NCI-H446 (cell line): ENCODE data around the gene KLHL33.
"Not testable (repeated sequence)": the region's sequence is repeated elsewhere in the genome, so short reads cannot be mapped to it uniquely, and the experiment has no call there.

ENCODE experiments used
- DNase-seq, 2 experiments: peaks; one replicate each; lab custom pipeline; 2025; lab: John Stamatoyannopoulos, UW

Gene KLHL33

GRCh38 chr14:20452831-20453230, 16.9 kb upstream of the KLHL33 start:
- DNase-seq, result not testable (repeated sequence)

DNA sequence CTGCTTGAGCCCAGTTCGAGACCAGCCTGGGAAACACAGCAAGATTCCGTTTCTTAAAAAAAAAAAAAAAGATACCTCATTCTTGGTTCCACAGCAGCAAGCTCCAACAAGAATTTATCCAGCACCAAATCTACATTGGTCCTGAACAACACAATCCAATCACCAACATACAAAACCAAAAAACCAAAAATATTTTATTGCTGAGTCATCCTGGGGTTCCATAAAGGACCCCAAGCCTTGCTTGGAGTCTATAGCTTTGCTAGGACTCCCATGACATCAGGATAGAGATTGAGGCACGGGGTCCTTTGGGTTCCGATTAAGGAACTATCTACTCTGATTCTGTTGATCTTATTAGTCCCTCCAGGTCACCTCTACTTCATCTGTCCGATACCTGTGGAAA, 10.9 kb upstream of the KLHL33 start:
- DNase-seq, result no peak

GRCh38 chr14:20443650-20444049, 7.7 kb upstream of the KLHL33 start:
- DNase-seq, result not testable (repeated sequence)

- no peak for DNase-seq
These were observed 5.5 kb upstream of the KLHL33 start for GRCh38 chr14:20441461-20441860.

DNA sequence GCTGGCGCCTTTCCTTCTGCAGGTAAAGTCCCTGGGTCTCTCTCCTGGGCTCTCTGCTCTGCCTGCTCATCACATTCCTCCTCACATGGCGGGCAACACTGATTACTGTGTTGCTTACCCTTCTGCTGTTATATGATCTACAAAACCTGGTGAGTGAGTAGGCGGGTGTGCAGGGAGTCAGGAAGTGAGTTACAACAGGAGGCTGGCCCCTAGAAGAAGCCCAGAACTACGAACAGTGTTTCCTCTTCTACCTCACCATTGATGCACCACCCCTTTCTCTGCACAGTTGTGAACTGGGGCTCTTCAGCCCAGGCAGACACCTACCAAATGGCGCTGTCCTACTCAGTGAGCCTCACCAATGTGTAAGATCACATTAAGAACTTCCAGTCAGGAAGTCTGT, 4.9 kb upstream of the KLHL33 start:
- no peak for DNase-seq

DNA sequence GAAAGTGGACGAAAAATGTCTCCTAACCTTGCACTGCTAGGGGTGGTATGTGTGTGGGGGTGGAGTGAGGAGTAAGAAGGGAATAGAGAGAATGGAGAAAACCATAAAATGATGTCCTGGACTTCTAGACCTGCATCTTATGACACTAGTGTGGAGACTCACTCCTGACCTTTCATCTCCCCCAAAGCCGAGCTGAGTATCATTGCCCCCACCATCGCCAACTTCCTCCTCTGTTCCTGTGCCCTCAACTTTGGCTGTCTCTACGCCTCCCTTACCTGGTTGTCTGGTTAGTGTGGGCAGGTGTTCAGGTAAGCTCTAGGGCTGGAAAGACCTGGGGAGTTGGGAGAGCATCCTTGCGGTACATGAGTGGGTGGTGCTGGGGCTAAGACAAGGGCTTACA, 4.5 kb upstream of the KLHL33 start:
- DNase-seq, result no peak

GRCh38 chr14:20438664-20439063, 2.7 kb upstream of the KLHL33 start:
- no peak for DNase-seq

DNA sequence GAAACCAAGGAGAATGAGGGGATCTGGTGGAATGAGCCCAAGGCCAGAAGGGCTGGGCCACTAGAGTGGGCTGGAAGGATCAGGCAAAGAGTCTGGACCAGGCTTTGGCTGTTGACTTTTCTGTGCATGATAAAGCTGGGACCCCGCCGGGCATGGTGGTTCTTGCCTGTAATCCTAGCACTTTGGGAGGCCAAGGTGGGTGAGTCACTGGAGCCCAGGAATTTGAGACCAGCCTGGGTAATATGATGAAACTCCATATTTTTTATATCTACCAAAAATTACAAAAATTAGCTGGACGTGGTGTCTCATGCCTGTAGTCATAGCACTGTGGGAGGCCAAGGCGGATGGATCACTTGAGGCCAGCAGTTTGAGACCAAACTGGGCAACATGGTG, 393 bp upstream of the KLHL33 start:
- DNase-seq, result no peak

DNA sequence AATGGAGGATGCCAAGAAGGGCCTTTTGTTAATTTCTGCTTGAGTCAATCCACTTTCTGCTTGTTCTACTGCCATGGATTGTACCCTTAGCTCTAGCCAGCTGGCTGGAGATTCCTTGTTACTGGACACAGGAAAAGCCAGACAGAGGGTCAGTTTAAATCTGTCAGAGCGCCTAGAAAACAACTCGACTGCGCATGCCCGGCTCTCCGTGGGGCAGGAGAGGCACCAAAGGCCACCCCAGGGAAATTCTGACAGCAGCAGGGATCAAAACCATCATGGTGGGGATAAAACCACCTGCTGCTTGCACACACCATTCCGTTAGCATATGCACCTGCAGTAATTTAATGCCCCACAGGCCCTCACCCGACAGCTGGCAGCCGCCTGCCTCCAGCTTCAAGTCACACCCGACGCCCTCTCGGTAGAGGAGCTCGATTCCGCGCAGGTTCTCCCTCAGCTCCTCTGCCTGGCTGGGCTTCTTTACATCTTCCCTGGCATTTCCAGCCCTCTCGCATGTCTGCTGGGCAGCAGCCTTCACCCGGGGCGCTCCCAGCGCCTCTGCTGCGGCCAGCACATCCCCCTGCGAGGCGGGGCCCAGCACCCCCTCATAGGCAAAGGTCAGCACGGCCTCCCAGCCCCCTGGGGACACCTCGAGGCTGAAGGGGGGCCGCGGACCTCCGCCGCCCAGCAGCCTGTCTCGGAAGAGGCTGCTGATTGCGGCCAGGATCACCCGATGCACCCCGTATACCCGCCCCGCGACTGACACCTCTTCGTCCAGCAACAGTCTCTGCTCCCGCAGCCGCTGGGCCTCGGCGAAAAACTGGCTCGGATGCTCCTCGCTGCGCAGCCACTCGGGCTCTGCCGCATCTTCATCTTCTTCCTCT, 1.0 kb downstream of the KLHL33 start:
- no peak for DNase-seq

DNA sequence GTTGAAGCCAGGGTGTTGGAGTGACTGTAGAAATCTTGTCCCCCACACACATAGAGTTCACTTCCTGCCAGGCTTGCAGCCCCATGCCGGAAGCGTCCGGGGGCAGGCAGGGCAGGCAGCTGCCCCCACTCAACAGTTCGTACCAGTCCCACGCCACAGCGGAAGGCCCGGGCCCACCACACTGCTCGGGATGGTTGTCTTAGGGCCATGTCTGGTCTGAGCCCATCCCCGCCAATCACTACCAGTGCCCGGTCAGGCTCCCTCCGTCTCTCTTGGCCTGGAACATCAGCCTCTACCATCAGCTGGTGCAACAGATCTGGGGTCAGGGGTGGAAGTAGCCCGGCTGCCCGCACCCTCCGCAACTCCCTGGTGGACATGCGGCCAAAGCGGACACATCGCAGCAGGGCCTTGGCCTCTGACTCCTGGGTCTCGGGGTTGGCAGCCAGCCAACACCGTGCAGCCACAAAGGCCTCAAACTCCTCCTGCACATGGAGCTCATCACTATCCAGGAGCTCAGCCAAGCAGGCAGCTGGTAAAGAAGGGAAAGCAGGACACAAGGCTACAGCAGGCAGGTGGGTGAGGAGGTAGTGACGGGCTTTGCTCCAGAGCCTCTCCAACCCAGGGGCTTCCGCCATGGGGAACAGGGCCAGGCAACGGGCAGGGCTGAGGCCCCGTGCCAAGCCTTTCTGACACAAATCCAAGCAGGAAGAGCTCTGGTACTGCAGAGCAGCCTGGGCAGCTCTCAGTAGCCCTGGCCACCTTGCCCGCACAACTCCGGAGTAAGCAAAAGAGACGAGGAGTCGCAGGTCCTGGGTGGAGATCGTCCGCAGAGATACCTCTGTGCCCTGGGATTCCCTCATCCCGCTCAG, 5.9 kb downstream of the KLHL33 start:
- DNase-seq, result peak; percentile 48 to 87

- DNase-seq, result no peak
These were observed 7.2 kb downstream of the KLHL33 start for GRCh38 chr14:20428802-20429201.

DNA sequence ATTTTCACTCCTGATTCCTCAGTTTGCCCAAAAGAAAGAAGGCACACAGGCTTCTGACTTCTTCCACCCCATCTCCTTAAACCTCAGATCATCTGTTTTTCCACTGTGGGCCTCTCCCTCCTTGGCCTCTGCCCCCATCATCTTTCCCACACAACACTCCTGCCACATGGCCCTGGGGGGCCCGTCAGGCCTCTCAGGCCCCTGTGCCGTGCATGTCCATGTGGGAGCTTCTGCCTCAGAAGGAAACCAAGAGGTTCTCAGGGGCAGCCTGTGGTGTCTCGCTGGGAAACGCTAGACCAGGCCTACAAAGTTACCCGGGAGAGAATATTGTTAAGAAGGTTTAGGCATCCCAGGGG, 8.0 kb downstream of the KLHL33 start:
- DNase-seq, result no peak

DNA sequence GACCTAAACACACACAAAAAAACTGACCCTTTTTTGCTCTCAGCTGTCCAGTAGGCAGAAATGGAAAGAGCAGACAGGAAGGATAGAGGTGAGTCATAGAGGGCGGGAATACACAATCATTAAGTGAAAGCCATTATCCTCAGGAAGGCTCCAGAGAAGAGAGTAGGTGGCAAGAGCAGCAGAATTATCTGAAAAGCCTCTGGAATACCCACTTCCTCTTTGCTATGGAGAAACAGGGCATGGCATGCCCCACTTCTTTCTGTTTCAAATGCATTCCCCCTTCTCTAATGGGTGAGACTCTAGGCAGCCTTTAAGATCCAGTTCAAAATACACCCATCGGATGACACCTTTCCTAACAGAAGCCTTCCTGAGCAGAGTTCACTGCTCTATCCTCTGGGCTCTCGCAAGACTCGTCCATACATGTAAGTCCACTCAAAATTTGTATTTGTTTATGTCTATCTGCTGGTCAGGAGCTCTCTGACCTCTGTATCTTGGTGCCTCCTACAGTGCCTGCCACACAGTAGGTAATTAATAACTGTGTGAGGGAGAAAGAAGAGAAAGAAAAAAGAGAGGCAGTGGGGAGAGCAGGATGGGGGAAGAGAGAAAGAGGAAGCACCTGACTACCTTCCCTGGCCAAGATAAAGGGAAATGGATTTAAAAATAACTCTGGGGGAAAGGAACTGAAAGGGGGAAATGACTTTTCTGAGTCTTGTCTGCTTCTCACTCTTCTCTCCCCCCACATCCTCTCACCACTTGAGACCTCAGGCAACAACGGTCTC, 8.5 kb downstream of the KLHL33 start:
- DNase-seq, result no peak

DNA sequence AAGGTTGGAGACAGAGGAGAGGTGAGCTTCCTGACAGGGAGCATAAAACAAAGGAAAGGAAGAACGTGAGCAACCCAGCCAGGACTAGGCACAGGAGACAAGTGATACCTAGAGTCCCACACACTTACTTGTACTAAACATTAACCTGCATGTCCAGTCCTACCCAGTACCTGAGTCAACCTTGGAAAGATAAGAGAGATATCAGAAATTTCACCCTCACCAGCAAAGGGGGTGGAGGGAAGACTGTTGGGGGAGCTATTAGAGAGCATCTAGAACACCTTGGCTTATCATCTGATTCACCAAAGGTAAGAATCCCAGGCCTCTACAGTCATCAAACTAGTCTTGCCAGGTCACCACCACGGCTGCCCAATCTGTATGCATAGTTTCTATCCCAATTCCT, 11.1 kb downstream of the KLHL33 start:
- DNase-seq, result no peak

- no peak for DNase-seq
These were observed 13.1 kb downstream of the KLHL33 start for GRCh38 chr14:20422886-20423285.

GRCh38 chr14:20421267-20421666, 14.7 kb downstream of the KLHL33 start:
- DNase-seq, result no peak

DNA sequence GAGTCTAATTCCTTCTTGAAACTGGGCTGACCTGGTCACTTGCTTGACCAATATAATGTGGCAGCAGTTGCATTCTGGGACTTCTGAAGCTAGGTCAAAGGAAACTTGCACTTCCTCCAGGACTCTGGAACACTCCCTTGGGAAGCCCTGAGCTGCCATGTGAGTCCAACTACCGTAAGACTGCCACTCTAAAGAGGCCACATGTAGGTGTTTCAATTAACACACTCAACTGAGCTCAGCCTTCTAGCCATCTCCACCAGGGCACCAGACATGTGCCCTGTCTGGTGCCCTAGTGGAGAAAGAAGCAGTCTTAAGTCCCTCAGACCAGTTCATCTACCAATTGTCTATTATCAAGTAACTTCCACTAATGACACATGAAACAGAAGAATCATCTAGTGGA, 16.5 kb downstream of the KLHL33 start:
- DNase-seq, result no peak

DNA sequence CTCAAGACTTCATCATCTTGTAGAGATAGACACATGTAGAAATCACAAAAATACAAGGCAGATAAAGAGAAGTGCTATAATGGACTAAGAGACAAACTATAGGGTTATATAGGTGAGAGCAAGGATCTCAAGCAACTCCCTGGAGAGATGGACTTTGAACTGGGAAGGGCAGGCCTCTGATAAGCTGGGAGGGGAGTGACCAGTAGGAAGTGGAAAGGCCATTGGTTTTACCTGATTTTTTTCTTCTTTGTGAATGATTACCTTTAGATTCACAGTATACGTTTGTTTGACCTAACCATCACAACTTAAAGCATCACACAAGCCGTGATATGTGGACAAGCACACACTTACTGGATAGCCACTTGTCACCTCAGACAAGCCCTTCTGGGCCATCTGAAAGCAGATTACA, 17.5 kb downstream of the KLHL33 start:
- DNase-seq, result no peak

GRCh38 chr14:20417250-20418186, 18.4 kb downstream of the KLHL33 start:
- DNase-seq, result no peak

DNA sequence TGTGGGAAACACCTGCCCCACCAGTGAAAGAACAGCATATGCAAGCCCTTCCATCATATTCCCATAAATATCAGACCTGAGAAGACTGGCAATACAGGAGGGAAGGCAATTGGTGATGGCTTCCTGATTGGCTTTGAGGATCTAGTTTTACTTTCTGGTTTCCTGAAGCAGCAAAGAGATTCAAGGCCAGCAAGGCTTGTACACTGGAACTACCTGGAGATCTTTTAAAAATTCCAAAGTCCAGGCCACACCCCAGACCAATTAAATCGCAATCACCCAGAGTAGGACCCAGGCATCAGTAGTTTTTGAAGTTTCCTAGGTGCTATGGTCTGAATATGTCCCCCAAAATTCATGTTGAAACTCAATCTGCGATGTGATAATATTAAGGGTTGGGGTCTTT, 19.7 kb downstream of the KLHL33 start:
- DNase-seq, result no peak

GRCh38 chr14:20415782-20416206, 20.2 kb downstream of the KLHL33 start:
- DNase-seq, result peak; percentile 38 to 77
